ENCODE data around the gene RTN4RL1.

Gene RTN4RL1

GRCh38 chr17:2054262-2054511 lies 29.1 kb upstream of the RTN4RL1 start:
- no peak for ATAC-seq

GRCh38 chr17:2053380-2054261 lies 28.5 kb upstream of the RTN4RL1 start:
- Mint-ChIP-seq H3K27me3 (peaks cover 20% of the 10 kb centered on the region), H3K4me1 (peaks cover 44% of the 10 kb centered on the region), H3K27ac (peak overlapping the region; percentile 86 to 96), H3K4me3 (peak overlapping the region; percentile 85), H3K9me3 (no peaks in the 10 kb centered on the region)
- DNase-seq: peak; percentile 88 to 91
- ATAC-seq: peak; percentile 51

More at GRCh38 chr17:2054262-2054511, 29.1 kb upstream of the RTN4RL1 start:
- peak overlapping the region; percentile 85 to 86 for H3K27ac Mint-ChIP-seq
- peak overlapping the region; percentile 85 for H3K4me3 Mint-ChIP-seq
- H3K4me1 Mint-ChIP-seq: peaks cover 40% of the 10 kb centered on the region
- DNase-seq: no peak
- peaks cover 18% of the 10 kb centered on the region for H3K27me3 Mint-ChIP-seq
- H3K9me3 Mint-ChIP-seq: no peaks in the 10 kb centered on the region

DNA sequence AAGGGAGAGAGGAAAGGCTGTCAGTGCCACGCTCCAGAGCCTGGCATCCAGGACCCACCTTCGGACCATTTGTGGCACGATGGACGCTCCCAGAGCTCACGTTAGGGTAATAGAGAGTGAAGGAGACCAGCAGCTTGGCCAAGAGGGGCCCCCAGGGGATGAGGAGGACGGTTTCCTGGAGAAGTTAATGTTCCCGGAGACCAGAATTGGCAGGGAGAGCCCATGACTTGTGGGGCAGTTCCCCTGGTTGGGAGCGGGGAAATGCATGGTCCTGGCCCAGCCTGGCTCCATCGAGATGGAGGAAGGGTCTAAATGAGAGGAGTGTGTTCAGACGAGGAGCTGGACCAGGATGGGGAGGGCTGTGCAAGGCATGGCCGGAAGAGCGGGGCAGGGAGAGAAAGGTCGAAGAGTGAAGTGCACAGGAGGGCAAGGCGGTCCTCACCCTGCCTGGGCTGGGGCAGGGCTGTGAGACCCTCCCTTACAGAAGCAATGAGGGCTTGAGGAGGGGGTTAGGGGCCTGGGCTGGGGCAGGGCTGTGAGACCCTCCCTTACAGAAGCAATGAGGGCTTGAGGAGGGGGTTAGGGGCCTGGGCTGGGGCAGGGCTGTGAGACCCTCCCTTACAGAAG lies 26.9 kb upstream of the RTN4RL1 start:
- DNase-seq: no peak
- H3K27me3 Mint-ChIP-seq: peaks cover 25% of the 10 kb centered on the region
- ATAC-seq: no peak
- no peak overlapping the region for H3K27ac Mint-ChIP-seq
- H3K4me3 Mint-ChIP-seq: peak overlapping the region; percentile 5 to 10
- H3K4me1 Mint-ChIP-seq: peaks cover 41% of the 10 kb centered on the region
- H3K9me3 Mint-ChIP-seq: no peaks in the 10 kb centered on the region

- H3K9me3 Mint-ChIP-seq: no peaks in the 10 kb centered on the region
- ATAC-seq (no peak), DNase-seq (peak in 1 of 2 donors; percentile 28)
- no peak overlapping the region for H3K27ac Mint-ChIP-seq
- H3K27me3 Mint-ChIP-seq: peaks cover 25% of the 10 kb centered on the region
- peaks cover 41% of the 10 kb centered on the region for H3K4me1 Mint-ChIP-seq
- H3K4me3 Mint-ChIP-seq: peak overlapping the region; percentile 65 to 81
Observed at GRCh38 chr17:2051061-2051932, 26.2 kb upstream of the RTN4RL1 start.

GRCh38 chr17:2050300-2051060 lies 25.3 kb upstream of the RTN4RL1 start:
- H3K4me3 Mint-ChIP-seq: peak overlapping the region; percentile 65 to 81
- peak; percentile 72 to 76 for DNase-seq
- peak; percentile 1 for ATAC-seq
- H3K27ac Mint-ChIP-seq: no peak overlapping the region
- peaks cover 25% of the 10 kb centered on the region for H3K27me3 Mint-ChIP-seq
- no peaks in the 10 kb centered on the region for H3K9me3 Mint-ChIP-seq
- H3K4me1 Mint-ChIP-seq: peaks cover 41% of the 10 kb centered on the region

- H3K27me3 Mint-ChIP-seq: peaks cover 25% of the 10 kb centered on the region
- ATAC-seq (peak; percentile 42), DNase-seq (peak; percentile 86 to 88)
- peaks cover 47% of the 10 kb centered on the region for H3K4me1 Mint-ChIP-seq
- peak overlapping the region; percentile 70 to 75 for H3K4me3 Mint-ChIP-seq
- H3K27ac Mint-ChIP-seq: peak overlapping the region in 1 of 2 donors; percentile 72
- H3K9me3 Mint-ChIP-seq: no peaks in the 10 kb centered on the region
Observed at GRCh38 chr17:2049333-2050299, 24.5 kb upstream of the RTN4RL1 start.

GRCh38 chr17:2048805-2049204 lies 23.7 kb upstream of the RTN4RL1 start:
- H3K9me3 Mint-ChIP-seq: no peaks in the 10 kb centered on the region
- ATAC-seq (no peak), DNase-seq (no peak)
- H3K27ac Mint-ChIP-seq: peak overlapping the region; percentile 54 to 72
- H3K27me3 Mint-ChIP-seq: peaks cover 25% of the 10 kb centered on the region
- H3K4me3 Mint-ChIP-seq: peak overlapping the region; percentile 70 to 75
- H3K4me1 Mint-ChIP-seq: peaks cover 47% of the 10 kb centered on the region

DNA sequence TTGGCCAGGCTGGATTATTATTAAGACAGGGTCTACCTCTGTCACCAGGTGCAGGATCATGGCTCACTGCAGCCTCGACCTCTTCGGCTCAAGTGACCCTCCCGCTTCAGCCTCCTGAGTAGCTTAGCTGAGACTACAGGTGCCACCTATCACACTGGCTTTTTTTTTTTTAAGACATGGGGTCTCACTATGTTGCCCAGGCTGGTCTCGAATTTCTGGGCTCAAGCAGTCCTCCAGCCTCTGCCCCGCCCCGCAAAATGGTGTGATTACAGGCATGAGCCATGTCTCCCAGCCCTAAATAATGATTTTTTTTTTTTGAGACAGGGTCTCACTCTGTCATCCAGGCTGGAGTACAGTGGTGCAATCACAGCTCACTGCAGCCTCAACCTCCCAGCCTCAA lies 22.5 kb upstream of the RTN4RL1 start:
- Mint-ChIP-seq H3K9me3 (no peaks in the 10 kb centered on the region), H3K27ac (peak overlapping the region in 1 of 2 donors; percentile 81), H3K4me3 (no peak overlapping the region), H3K4me1 (peaks cover 49% of the 10 kb centered on the region), H3K27me3 (peaks cover 25% of the 10 kb centered on the region)
- DNase-seq: no peak
- ATAC-seq: no peak

GRCh38 chr17:2044263-2044894 lies 19.2 kb upstream of the RTN4RL1 start:
- DNase-seq (no peak), ATAC-seq (no peak)
- Mint-ChIP-seq H3K4me3 (no peak overlapping the region), H3K4me1 (peaks cover 50% of the 10 kb centered on the region), H3K9me3 (no peaks in the 10 kb centered on the region), H3K27me3 (peaks cover 7% of the 10 kb centered on the region), H3K27ac (no peak overlapping the region)

DNA sequence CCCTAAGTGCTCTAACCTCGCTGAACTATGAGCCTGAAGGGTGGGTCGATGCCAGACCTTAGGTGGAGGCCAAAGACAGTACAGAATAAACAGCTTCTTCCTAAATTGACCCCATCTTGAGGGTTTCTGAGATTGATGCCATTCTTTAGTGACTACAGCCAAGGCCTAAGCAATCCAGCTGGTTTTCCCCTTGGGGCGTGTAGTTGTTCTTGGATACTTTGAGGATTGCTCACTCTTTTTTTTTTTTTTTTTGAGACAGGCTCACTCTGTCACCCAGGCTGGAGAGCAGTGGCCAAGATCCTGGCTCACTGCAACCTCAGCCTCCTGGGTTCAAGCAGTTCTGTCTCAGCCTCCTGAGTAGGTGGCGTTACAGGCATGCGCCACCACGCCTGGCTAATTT lies 18.7 kb upstream of the RTN4RL1 start:
- H3K27ac Mint-ChIP-seq: no peak overlapping the region
- H3K4me1 Mint-ChIP-seq: peaks cover 44% of the 10 kb centered on the region
- H3K9me3 Mint-ChIP-seq: no peaks in the 10 kb centered on the region
- no peak for ATAC-seq
- peaks cover 7% of the 10 kb centered on the region for H3K27me3 Mint-ChIP-seq
- H3K4me3 Mint-ChIP-seq: peak overlapping the region in 1 of 2 donors; percentile 88
- DNase-seq: no peak

DNA sequence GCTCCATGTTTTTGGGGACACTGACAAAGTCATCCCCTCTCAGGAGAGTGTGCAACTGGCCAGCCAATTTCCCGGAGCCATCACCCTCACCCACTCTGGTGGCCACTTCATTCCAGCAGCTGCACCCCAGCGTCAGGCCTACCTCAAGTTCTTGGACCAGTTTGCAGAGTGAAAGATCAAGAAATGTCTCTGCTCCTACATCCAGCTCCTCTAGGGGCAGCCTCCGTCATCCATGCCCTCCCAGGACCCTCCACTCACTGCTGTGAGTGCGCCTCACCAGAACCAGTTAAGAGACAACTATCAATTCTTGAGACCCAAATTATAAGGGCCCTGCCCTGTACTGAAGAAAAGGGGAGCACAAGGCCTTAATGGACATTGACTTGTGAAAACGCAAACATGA lies 17.8 kb upstream of the RTN4RL1 start:
- peak overlapping the region; percentile 88 to 97 for H3K4me3 Mint-ChIP-seq

GRCh38 chr17:2042390-2042847 lies 17.3 kb upstream of the RTN4RL1 start:
- H3K9me3 Mint-ChIP-seq: no peaks in the 10 kb centered on the region
- no peak for ATAC-seq
- peak overlapping the region; percentile 88 to 97 for H3K4me3 Mint-ChIP-seq
- H3K4me1 Mint-ChIP-seq: peaks cover 40% of the 10 kb centered on the region
- no peak for DNase-seq
- H3K27ac Mint-ChIP-seq: peak overlapping the region; percentile 94 to 97
- H3K27me3 Mint-ChIP-seq: no peaks in the 10 kb centered on the region

More for the DNA sequence above, 17.8 kb upstream of the RTN4RL1 start:
- Mint-ChIP-seq H3K9me3 (no peaks in the 10 kb centered on the region), H3K27me3 (no peaks in the 10 kb centered on the region), H3K27ac (peak overlapping the region; percentile 91 to 97), H3K4me1 (peaks cover 40% of the 10 kb centered on the region)
- DNase-seq (no peak), ATAC-seq (no peak)

GRCh38 chr17:2041561-2042389 lies 16.6 kb upstream of the RTN4RL1 start, which contains the start of gene OVCA2:
Gene OVCA2, plus strand, starts transcription at chr17:2042022. Its CDS starts 26 bp downstream, at chr17:2042048.
- H3K4me3 Mint-ChIP-seq: peak within 1 kb of the TSS; percentile 88 to 97
- ATAC-seq (peak; percentile 96), DNase-seq (peak; percentile 96 to 97)
- H3K27ac Mint-ChIP-seq: peak within 1 kb of the TSS; percentile 94 to 97
- no peaks in the 10 kb centered on the region for H3K27me3 Mint-ChIP-seq
- peaks cover 40% of the 10 kb centered on the region for H3K4me1 Mint-ChIP-seq
- no peaks in the 10 kb centered on the region for H3K9me3 Mint-ChIP-seq
